Measurements from ENCODE around the gene SHMT2. TPM values are rescaled to one million over a fixed set of nuclear protein-coding genes. Genes with fewer than 3 reads are reported as not detected.
A peak's percentile ranks its signal among the peaks of the same experiment; 100 is the strongest.

SHMT2 gene
- total RNA-seq, 1 donor from 2014 or later, result 197 TPM

GRCh38 chr12:57203201-57203600 lies 26.3 kb upstream of the SHMT2 start:
- DNase-seq (ENCODE audit: low read depth), result no peak
- Histone ChIP-seq H4K20me1 (ENCODE audit: insufficient read depth, low read length) (peaks cover 46% of the 10 kb centered on the region), H3K27me3 (ENCODE audit: insufficient read depth, low read length) (no peaks in the 10 kb centered on the region), H3K4me2 (ENCODE audit: low read length) (no peak overlapping the region), H2AFZ (ENCODE audit: low read depth, low read length) (no peak overlapping the region), H3K27ac (ENCODE audit: low read depth, low read length) (no peak overlapping the region), H3K79me2 (ENCODE audit: insufficient read depth, low read length) (no peaks in the 10 kb centered on the region), H3K4me3 (ENCODE audit: insufficient read depth, low read depth, low read length) (no peak overlapping the region), H3K36me3 (ENCODE audit: insufficient read depth, low read length) (peaks cover 13% of the 10 kb centered on the region), H3K9me3 (ENCODE audit: insufficient read depth, low read depth, low read length) (no peaks in the 10 kb centered on the region), H3K4me1 (ENCODE audit: insufficient read depth, low read length) (no peaks in the 10 kb centered on the region), H3K9ac (ENCODE audit: low read length) (no peak overlapping the region)
- H3K4me1 Mint-ChIP-seq (ENCODE audit: low read depth, unreplicated experiment), result no peaks in the 10 kb centered on the region
- no peaks in the 10 kb centered on the region for H3K27me3 Mint-ChIP-seq (ENCODE audit: low read depth, unreplicated experiment)
- no peak overlapping the region for H3K27ac Mint-ChIP-seq (ENCODE audit: unreplicated experiment)
- H3K9me3 Mint-ChIP-seq (ENCODE audit: unreplicated experiment), result no peaks in the 10 kb centered on the region
- TF ChIP-seq EZH2 (IDR thresholded peaks at IDR 0.05; ENCODE audit: insufficient read depth, low read length), result no peak
- no peak for TF ChIP-seq CTCF (IDR thresholded peaks at IDR 0.05; ENCODE audit: insufficient read depth, low read depth, low read length)
- FAIRE-seq, result no peak
- H3K36me3 Mint-ChIP-seq (ENCODE audit: low read depth, unreplicated experiment), result peaks cover 18% of the 10 kb centered on the region
- no peak overlapping the region for H3K4me3 Mint-ChIP-seq (ENCODE audit: unreplicated experiment)

GRCh38 chr12:57203791-57204190 lies 25.7 kb upstream of the SHMT2 start:
- H3K36me3 Mint-ChIP-seq (ENCODE audit: low read depth, unreplicated experiment), result peaks cover 19% of the 10 kb centered on the region
- peaks cover 47% of the 10 kb centered on the region for H4K20me1 ChIP-seq (ENCODE audit: insufficient read depth, low read length)
- no peaks in the 10 kb centered on the region for H3K4me1 Mint-ChIP-seq (ENCODE audit: low read depth, unreplicated experiment)
- H3K9me3 ChIP-seq (ENCODE audit: insufficient read depth, low read depth, low read length), result no peaks in the 10 kb centered on the region
- no peak overlapping the region for H3K9ac ChIP-seq (ENCODE audit: low read length)
- H2AFZ ChIP-seq (ENCODE audit: low read depth, low read length), result no peak overlapping the region
- H3K27me3 ChIP-seq (ENCODE audit: insufficient read depth, low read length), result no peaks in the 10 kb centered on the region
- FAIRE-seq (no peak), DNase-seq (ENCODE audit: low read depth) (no peak)
- H3K36me3 ChIP-seq (ENCODE audit: insufficient read depth, low read length), result peaks cover 13% of the 10 kb centered on the region
- H3K27ac Mint-ChIP-seq (ENCODE audit: unreplicated experiment), result no peak overlapping the region
- H3K27me3 Mint-ChIP-seq (ENCODE audit: low read depth, unreplicated experiment), result no peaks in the 10 kb centered on the region
- no peak overlapping the region for H3K4me3 ChIP-seq (ENCODE audit: insufficient read depth, low read depth, low read length)
- no peak overlapping the region for H3K4me2 ChIP-seq (ENCODE audit: low read length)
- no peaks in the 10 kb centered on the region for H3K79me2 ChIP-seq (ENCODE audit: insufficient read depth, low read length)
- no peak overlapping the region for H3K27ac ChIP-seq (ENCODE audit: low read depth, low read length)
- H3K4me1 ChIP-seq (ENCODE audit: insufficient read depth, low read length), result no peaks in the 10 kb centered on the region
- H3K4me3 Mint-ChIP-seq (ENCODE audit: unreplicated experiment), result no peak overlapping the region
- no peaks in the 10 kb centered on the region for H3K9me3 Mint-ChIP-seq (ENCODE audit: unreplicated experiment)
- TF ChIP-seq CTCF (IDR thresholded peaks at IDR 0.05; ENCODE audit: insufficient read depth, low read depth, low read length) (no peak), EZH2 (IDR thresholded peaks at IDR 0.05; ENCODE audit: insufficient read depth, low read length) (no peak)

GRCh38 chr12:57204454-57204853 lies 25.1 kb upstream of the SHMT2 start:
- no peaks in the 10 kb centered on the region for H3K4me1 ChIP-seq (ENCODE audit: insufficient read depth, low read length)
- Mint-ChIP-seq H3K4me3 (ENCODE audit: unreplicated experiment) (no peak overlapping the region), H3K4me1 (ENCODE audit: low read depth, unreplicated experiment) (no peaks in the 10 kb centered on the region), H3K9me3 (ENCODE audit: unreplicated experiment) (no peaks in the 10 kb centered on the region), H3K27ac (ENCODE audit: unreplicated experiment) (peak overlapping the region; percentile 53), H3K27me3 (ENCODE audit: low read depth, unreplicated experiment) (no peaks in the 10 kb centered on the region), H3K36me3 (ENCODE audit: low read depth, unreplicated experiment) (peaks cover 26% of the 10 kb centered on the region)
- H3K9ac ChIP-seq (ENCODE audit: low read length), result no peak overlapping the region
- no peak overlapping the region for H3K4me2 ChIP-seq (ENCODE audit: low read length)
- no peaks in the 10 kb centered on the region for H3K79me2 ChIP-seq (ENCODE audit: insufficient read depth, low read length)
- no peak overlapping the region for H3K4me3 ChIP-seq (ENCODE audit: insufficient read depth, low read depth, low read length)
- no peak for DNase-seq (ENCODE audit: low read depth)
- H3K27ac ChIP-seq (ENCODE audit: low read depth, low read length), result no peak overlapping the region
- H3K36me3 ChIP-seq (ENCODE audit: insufficient read depth, low read length), result peaks cover 13% of the 10 kb centered on the region
- peaks cover 47% of the 10 kb centered on the region for H4K20me1 ChIP-seq (ENCODE audit: insufficient read depth, low read length)
- H2AFZ ChIP-seq (ENCODE audit: low read depth, low read length), result no peak overlapping the region
- no peaks in the 10 kb centered on the region for H3K27me3 ChIP-seq (ENCODE audit: insufficient read depth, low read length)
- no peaks in the 10 kb centered on the region for H3K9me3 ChIP-seq (ENCODE audit: insufficient read depth, low read depth, low read length)
- TF ChIP-seq EZH2 (IDR thresholded peaks at IDR 0.05; ENCODE audit: insufficient read depth, low read length) (no peak), CTCF (IDR thresholded peaks at IDR 0.05; ENCODE audit: insufficient read depth, low read depth, low read length) (no peak)
- no peak for FAIRE-seq
